Activated T-cell treated with anti-CD3 and anti-CD28 coated beads for 1 hour (primary cell): ENCODE results near the gene TGFBR2.

ENCODE experiments used
- DNase-seq: peaks from one replicate; pipeline ENCODE4 v3.0.0-alpha.2; 2020; ENCODE audit warnings: low read depth

TGFBR2 gene

GRCh38 chr3:30602946-30603345 lies 3.5 kb upstream of the TGFBR2 start:
- DNase-seq = no peak

DNA sequence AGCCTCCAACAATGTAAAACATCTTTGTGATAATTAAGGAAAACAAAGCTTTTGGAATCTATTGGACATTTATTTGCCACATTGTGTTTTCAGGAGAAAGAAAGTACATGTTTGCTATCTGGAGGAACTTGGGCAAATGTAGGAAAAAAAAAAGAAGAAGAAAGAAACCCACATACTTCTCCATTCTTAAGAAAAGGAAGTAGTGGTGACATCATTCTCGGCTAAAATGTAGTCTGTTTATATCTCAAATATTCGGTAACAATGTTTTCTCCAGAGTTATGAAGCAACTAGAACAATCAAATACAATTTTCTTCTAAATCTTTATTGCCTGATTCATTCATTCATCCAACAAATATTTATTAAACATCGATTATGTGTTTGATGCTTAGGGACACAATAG lies 2.3 kb upstream of the TGFBR2 start:
- no peak for DNase-seq

- no peak for DNase-seq
Measured at GRCh38 chr3:30604558-30604957, 1.8 kb upstream of the TGFBR2 start.

DNA sequence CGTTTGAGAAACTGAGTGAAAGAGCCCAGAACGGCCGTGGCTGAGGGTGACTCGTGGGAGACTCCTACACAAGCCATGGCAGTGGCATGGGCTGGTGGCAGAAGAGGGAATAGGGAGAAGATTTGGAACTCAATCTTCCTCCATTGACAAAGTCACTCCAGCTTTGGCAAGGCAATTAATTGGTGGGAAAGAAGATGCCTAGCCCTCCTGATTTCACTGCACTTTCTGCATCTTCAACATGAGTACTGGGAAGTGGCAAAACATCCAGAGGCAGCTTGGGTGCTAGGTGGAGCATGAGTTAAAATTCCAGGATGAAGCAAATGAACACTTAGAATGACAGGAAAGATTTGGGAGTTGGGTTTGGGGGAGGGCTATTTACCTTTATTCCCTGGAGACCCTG lies 1.4 kb upstream of the TGFBR2 start:
- DNase-seq = no peak

DNA sequence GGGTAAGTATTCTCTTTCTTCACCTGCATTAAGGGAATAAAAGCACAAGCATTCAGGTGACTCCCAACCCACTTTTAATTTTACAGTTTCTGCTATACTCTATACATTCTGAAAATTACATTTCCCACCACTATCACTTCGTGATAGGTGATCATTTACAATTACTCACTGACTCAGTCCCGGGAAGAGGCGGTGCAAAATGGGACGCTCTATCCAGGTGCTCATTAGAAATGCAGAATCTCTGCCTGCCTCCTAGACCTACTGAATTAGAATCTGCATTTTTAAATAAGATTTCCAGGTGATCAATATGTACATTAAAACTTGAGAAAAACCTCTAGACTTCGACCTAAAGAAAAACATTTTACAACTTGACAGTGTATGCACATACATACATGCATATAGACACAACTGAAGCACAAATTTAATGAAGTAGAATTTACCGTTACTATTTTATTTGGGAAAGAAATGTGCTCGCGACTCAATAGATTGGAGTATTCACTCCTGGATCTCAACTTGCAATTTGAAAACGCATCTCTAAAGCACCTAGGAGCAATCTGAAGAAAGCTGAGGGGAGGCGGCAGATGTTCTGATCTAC lies 598 bp upstream of the TGFBR2 start:
- no peak for DNase-seq

DNA sequence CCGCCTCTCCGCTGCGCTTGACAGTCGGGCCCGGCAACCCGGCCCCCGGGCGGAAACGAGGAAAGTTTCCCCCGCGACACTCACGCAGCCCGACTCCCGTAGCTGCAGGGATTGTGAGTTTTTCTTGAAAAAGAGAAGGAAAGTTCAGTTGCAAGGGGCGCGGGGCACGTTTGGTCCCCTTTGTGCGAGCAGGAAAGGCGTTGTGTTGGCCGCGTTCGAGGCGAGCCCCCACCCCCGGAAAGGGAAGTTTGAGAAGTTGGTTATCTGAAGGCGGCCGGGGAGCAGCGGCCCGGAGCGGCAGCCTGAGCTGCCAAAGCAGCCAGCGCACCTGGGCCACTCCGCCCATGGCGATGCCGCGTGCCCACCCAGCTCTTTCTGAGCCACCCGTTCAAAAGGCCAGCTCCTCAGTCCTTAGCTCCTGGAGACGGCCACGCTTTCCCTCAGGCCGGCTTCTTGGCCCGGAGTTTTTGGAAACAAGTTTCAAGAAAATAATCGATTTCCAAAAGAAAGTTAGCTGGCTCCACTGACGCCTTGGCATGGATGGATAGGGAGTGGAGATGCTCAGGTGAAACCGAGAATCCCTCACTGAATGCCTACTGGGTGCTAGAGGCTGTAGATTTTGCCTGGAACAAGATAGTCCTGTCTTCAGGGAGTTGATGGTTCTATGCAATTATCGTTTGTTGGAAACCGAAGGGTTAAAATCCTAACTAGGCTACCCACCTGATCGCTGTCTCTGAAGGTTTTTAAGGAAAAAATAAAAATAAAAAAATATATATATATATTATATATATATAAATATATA lies 832 bp downstream of the TGFBR2 start:
- peak; percentile 56 for DNase-seq

GRCh38 chr3:30608598-30608947 lies 2.2 kb downstream of the TGFBR2 start:
- DNase-seq = no peak

- no peak for DNase-seq
Measured at GRCh38 chr3:30609930-30610701, 3.7 kb downstream of the TGFBR2 start.

GRCh38 chr3:30610702-30611368 lies 4.4 kb downstream of the TGFBR2 start:
- no peak for DNase-seq

DNA sequence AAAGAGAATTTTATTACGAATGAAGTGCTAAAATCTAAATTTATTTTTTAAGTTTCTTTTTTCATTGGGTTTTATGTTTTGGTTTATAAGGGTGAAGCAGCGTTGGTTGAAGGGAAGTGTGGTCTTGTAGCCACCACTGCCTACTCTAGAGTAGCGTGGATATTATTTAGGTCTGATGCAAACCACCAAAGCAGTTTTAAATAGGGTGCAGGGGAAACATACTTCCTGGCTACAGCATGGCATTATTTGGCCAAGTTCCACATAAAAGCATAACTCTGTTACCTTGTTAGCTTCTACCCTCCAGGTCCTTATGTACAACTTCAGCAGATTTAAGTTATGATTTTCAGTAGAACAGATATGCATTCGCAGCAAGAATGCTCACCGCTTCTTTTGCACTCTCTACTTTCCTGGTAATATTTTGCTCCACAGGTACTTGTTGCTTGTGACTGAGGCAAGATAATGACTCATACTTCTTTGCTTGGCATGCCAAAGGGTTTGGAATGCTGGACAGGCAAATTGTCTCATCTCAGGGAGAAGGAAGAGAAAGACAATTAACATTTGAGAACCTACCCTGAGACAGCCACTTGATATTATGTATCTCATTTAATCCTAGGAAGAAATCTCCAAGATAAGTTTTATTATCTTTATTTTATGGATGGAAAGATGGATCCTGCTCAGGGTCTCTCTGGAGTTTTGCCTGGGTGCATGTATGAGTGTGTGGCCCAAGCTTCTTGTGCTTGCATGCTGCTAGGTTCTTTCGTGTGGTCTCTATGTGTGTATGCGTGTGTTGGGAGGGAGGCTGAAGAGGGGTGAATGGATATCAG lies 5.4 kb downstream of the TGFBR2 start:
- no peak for DNase-seq

- no peak for DNase-seq
Measured at GRCh38 chr3:30612437-30613132, 6.2 kb downstream of the TGFBR2 start.

- no peak for DNase-seq
Measured at GRCh38 chr3:30613133-30613825, 6.9 kb downstream of the TGFBR2 start.

DNA sequence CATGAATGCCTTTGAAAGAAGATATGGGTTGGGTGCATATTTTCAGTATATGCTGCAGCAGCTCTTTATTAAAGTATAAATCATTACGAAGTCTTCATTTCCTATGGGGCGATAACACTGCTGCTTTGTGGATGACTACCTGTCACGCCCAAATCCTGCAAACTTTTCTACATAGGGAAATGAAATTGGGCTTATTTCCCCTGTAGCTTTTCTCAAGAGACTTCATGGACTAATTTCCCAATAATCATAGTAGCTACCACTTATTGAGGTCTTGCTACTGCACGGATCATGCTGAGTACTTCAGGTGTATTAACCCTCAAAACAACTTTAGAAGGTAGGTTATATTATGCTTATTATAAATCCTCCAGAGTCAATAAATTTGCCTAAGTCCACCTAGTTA lies 8.0 kb downstream of the TGFBR2 start:
- no peak for DNase-seq

DNA sequence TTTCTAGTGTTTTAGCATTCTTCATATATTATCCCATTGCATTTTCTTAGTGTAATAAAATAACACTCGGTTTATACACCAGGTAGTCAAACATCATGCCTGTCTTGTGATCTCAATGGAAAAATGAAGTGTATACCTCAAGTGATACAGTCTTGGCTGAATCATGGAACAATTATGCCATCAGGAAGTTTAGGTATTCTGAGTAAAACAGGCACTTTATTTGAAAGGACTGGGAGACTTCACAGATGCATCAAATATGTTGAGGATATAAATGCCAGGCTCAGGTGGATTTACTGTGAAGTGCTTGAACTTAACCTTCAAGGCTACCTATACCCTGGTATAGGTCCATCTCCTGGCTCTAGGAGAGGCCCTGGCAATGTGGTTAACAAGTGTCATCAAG lies 8.5 kb downstream of the TGFBR2 start:
- DNase-seq = no peak

- no peak for DNase-seq
Measured at GRCh38 chr3:30615615-30616346, 9.4 kb downstream of the TGFBR2 start.

GRCh38 chr3:30616347-30617027 lies 10.1 kb downstream of the TGFBR2 start:
- DNase-seq = no peak

DNA sequence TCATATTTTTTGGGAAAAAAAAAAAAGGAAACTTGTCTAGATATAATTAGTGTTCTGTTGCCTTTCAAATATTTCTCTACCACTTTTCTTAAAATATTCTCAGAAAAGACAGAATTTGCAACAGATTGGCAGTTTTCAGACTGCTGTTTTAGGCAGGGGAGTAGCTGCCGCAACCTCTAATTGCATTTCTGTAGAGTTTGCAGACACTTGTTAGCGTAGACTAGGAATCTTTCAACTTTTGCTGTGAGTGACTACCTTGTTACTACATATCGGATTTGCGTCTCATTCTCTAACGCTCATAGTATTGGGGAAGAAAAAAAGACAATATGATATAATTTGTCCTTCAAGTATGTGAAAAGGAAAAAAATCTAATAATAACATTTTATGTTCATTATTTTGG lies 10.7 kb downstream of the TGFBR2 start:
- no peak for DNase-seq

- DNase-seq = no peak
Measured at GRCh38 chr3:30617653-30618052, 11.3 kb downstream of the TGFBR2 start.

DNA sequence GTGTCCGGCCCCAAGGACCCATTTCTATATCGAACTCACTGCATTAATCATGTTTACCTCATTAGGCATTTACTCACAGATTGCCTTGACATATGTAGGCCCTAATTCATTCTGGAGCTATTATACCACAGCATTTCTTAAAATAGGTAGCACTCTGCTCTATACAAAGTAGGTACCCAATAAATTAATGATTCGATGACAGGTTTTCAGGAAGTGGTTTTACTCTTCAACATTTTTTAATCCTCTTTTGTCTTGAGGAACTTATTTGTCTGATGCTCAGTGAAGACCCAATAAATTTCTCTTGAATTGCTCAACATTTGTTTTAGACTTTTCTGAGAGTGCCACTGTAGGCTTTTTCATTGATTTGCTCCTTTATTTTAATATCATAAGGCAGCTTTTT lies 12.1 kb downstream of the TGFBR2 start:
- no peak for DNase-seq
